Measurements from ENCODE around the gene TSPY10.
"Not testable (repeated sequence)": the region's sequence is repeated elsewhere in the genome, so short reads cannot be mapped to it uniquely, and the experiment has no call there.

GRCh38 chrY:9486967-9487366 lies 40.7 kb upstream of the TSPY10 start, which contains the start of gene TSPY9:
- not testable (repeated sequence) for TF ChIP-seq CTCF (IDR thresholded peaks at IDR 0.05; ENCODE audit: low read depth, low read length); EZH2phosphoT487 (IDR thresholded peaks at IDR 0.05; ENCODE audit: low read depth)
